Measurements from ENCODE around the gene FBLN1. TPM values are rescaled to one million over a fixed set of nuclear protein-coding genes. Genes with fewer than 3 reads are reported as not detected.

FBLN1 gene
- total and polyA plus RNA-seq, 2 donors (not counting 3 experiments of a cell fraction or from before 2014, with no cell fraction given), result 1.2 to 4.0 TPM

- TF ChIP-seq MYC (IDR thresholded peaks at IDR 0.05; ENCODE audit: low read depth, low read length), result no peak
- FAIRE-seq, result no peak
- H3K27me3 ChIP-seq (ENCODE audit: control insufficient read depth in 2 of 2, insufficient read depth in 2 of 2, low read length in 2 of 2), result peaks cover 0 to 2% of the 10 kb centered on the region in 2 experiments
- H3K79me2 ChIP-seq (ENCODE audit: control insufficient read depth, insufficient read depth, low read length), result no peaks in the 10 kb centered on the region
- no peaks in the 10 kb centered on the region for H3K36me3 ChIP-seq (ENCODE audit: control insufficient read depth in 2 of 2, extremely low read depth in 1 of 2, insufficient read depth in 2 of 2, low read length in 2 of 2)
- intact Hi-C loops (cut with micrococcal nuclease) (no loop called here), dilution Hi-C loops (cut with MboI; ENCODE audit: extremely low pct_ligation_motif_present, low sequenced_read_pairs) (no loop called here)
- H3K4me3 ChIP-seq (replicated peaks in 1 of 3; ENCODE audit: insufficient read depth in 1 of 3, low read depth in 1 of 3, low read length in 3 of 3), result no peak overlapping the region
- no peaks in the 10 kb centered on the region for H3K4me1 ChIP-seq (ENCODE audit: control insufficient read depth, extremely low read depth, insufficient read depth, low read length)
- H3K9me3 ChIP-seq (replicated peaks; ENCODE audit: control insufficient read depth, insufficient read depth, low read length), result no peaks in the 10 kb centered on the region
- H4K20me1 ChIP-seq (replicated peaks; ENCODE audit: control insufficient read depth, extremely low read depth, insufficient read depth, low read length), result no peaks in the 10 kb centered on the region
- H3K4me2 ChIP-seq (ENCODE audit: insufficient read depth, low read length), result no peak overlapping the region
- no peak overlapping the region for H3K9ac ChIP-seq (replicated peaks; ENCODE audit: extremely low read depth, insufficient read depth, low read length)
- ChIA-PET POLR2A (no interaction called here), CTCF (no interaction called here)
- H3K27ac ChIP-seq (ENCODE audit: insufficient read depth, low read depth, low read length), result no peak overlapping the region
- no peak overlapping the region for H2AFZ ChIP-seq (ENCODE audit: low read depth, low read length)
- DNase-seq (ENCODE audit: low read depth, low spot score), result no peak
- no peaks in the 10 kb centered on the region for H3K9me1 ChIP-seq (replicated peaks; ENCODE audit: control insufficient read depth, extremely low read depth, insufficient read depth, low read length)
- no TSS peak for BruUV-seq (replicated peaks)
Observed at GRCh38 chr22:45580726-45581381, 78.2 kb downstream of the FBLN1 start.

- no peaks in the 10 kb centered on the region for H3K9me1 ChIP-seq (replicated peaks; ENCODE audit: control insufficient read depth, extremely low read depth, insufficient read depth, low read length)
- DNase-seq (ENCODE audit: low read depth, low spot score) (no peak), FAIRE-seq (no peak)
- H3K4me1 ChIP-seq (ENCODE audit: control insufficient read depth, extremely low read depth, insufficient read depth, low read length), result no peaks in the 10 kb centered on the region
- H3K4me3 ChIP-seq (replicated peaks in 1 of 3; ENCODE audit: insufficient read depth in 1 of 3, low read depth in 1 of 3, low read length in 3 of 3), result no peak overlapping the region
- H3K9ac ChIP-seq (replicated peaks; ENCODE audit: extremely low read depth, insufficient read depth, low read length), result no peak overlapping the region
- H3K36me3 ChIP-seq (ENCODE audit: control insufficient read depth in 2 of 2, extremely low read depth in 1 of 2, insufficient read depth in 2 of 2, low read length in 2 of 2), result no peaks in the 10 kb centered on the region
- H3K79me2 ChIP-seq (ENCODE audit: control insufficient read depth, insufficient read depth, low read length), result no peaks in the 10 kb centered on the region
- no peaks in the 10 kb centered on the region for H4K20me1 ChIP-seq (replicated peaks; ENCODE audit: control insufficient read depth, extremely low read depth, insufficient read depth, low read length)
- TF ChIP-seq JUN (IDR thresholded peaks at IDR 0.05; ENCODE audit: borderline replicate concordance, insufficient read depth, insufficient read length, low read depth) (no peak), FOS (IDR thresholded peaks at IDR 0.05; ENCODE audit: borderline replicate concordance, insufficient read depth, low read length) (no peak), MAX (IDR thresholded peaks at IDR 0.05; ENCODE audit: insufficient read depth, insufficient read length) (no peak), EZH2 (IDR thresholded peaks at IDR 0.05; ENCODE audit: borderline replicate concordance, low read depth, low read length, severe bottlenecking) (no peak), MYC (IDR thresholded peaks at IDR 0.05; ENCODE audit: low read depth, low read length) (no peak), POLR2A (IDR thresholded peaks at IDR 0.05; ENCODE audit: low read depth, low read length) (no peak), GATA2 (IDR thresholded peaks at IDR 0.05; ENCODE audit: insufficient read depth, insufficient read length, low read depth, low read length) (no peak)
- H3K27me3 ChIP-seq (ENCODE audit: control insufficient read depth in 2 of 2, insufficient read depth in 2 of 2, low read length in 2 of 2), result peaks cover 0 to 2% of the 10 kb centered on the region in 2 experiments
- ChIA-PET CTCF (no interaction called here), POLR2A (no interaction called here)
- dilution Hi-C loops (cut with MboI; ENCODE audit: extremely low pct_ligation_motif_present, low sequenced_read_pairs), result no loop called here
- H3K9me3 ChIP-seq (replicated peaks; ENCODE audit: control insufficient read depth, insufficient read depth, low read length), result no peaks in the 10 kb centered on the region
- no peak overlapping the region for H3K4me2 ChIP-seq (ENCODE audit: insufficient read depth, low read length)
- no peak overlapping the region for H2AFZ ChIP-seq (ENCODE audit: low read depth, low read length)
- BruUV-seq (replicated peaks), result no TSS peak
- intact Hi-C loops (cut with micrococcal nuclease), result no loop called here
- H3K27ac ChIP-seq (ENCODE audit: insufficient read depth, low read depth, low read length), result no peak overlapping the region
Observed at GRCh38 chr22:45581549-45582080, 78.9 kb downstream of the FBLN1 start.

Data from endothelial cell of umbilical vein (primary cell).